IMR-90 (cell line): Measurements from ENCODE around the gene KRT6C. TPM values are rescaled to one million over a fixed set of nuclear protein-coding genes. Genes with fewer than 3 reads are reported as not detected.

Source experiments
- ATAC-seq: fragments of 200-7000 bp; cut with Tn5 transposase; 2 replicates; pipeline ENCODE4 v1.9.1; 2020; ENCODE audit warnings: low read depth, mild to moderate bottlenecking, moderate library complexity
- BruUV-seq: library from RNA; stranded (reverse); fragments of 400-500 nt; replicated peaks from 2 replicates; lab custom pipeline; 2021; lab: Mats Ljungman, UMichigan
- CTCF ChIA-PET: fragments of 300-600 bp; formaldehyde crosslinking; extraction: SDS; loops from one replicate; lab custom pipeline; 2021; ENCODE audit warnings: antibody characterized with exemption; lab: Yijun Ruan, JAX
- POLR2A ChIA-PET: fragments of 300-600 bp; sonication (Branson Sonifier 250); formaldehyde crosslinking; loops from one replicate; lab custom pipeline; 2022; ENCODE audit warnings: antibody characterized with exemption; ENCODE audit not compliant: unreplicated experiment; lab: Charles Lee
- DNase-seq: peaks from one replicate; pipeline ENCODE4 v3.0.0; 2013
- H2AFZ ChIP-seq: replicated peaks from 2 replicates; pipeline ENCODE3; 2013; ENCODE audit warnings: low read length, mild to moderate bottlenecking; ENCODE audit not compliant: poor library complexity
- H2AK5ac ChIP-seq: 2 replicates; pipeline ENCODE4 v1.6.1; 2013; ENCODE audit warnings: low read depth, low read length, inconsistent platforms
- H2AK9ac ChIP-seq: replicated peaks from 2 replicates; pipeline ENCODE3; 2013; ENCODE audit warnings: mild to moderate bottlenecking, low read depth, low read length, moderate library complexity; ENCODE audit not compliant: poor library complexity
- H2BK120ac ChIP-seq: 2 replicates; pipeline ENCODE4 v1.6.1; 2013; ENCODE audit warnings: low read depth, low read length, inconsistent platforms
- H2BK15ac ChIP-seq: 3 replicates; pipeline ENCODE4 v1.6.1; 2013; ENCODE audit warnings: low read depth, low read length, inconsistent platforms
- H2BK20ac ChIP-seq: 2 replicates; pipeline ENCODE4 v1.6.1; 2013; ENCODE audit warnings: low read depth, mild to moderate bottlenecking, inconsistent platforms, low read length, moderate library complexity
- H2BK5ac ChIP-seq: 2 replicates; pipeline ENCODE4 v1.6.1; 2013; ENCODE audit warnings: mild to moderate bottlenecking, low read depth, low read length, inconsistent platforms; ENCODE audit not compliant: poor library complexity, severe bottlenecking
- H3K14ac ChIP-seq: replicated peaks from 2 replicates; pipeline ENCODE4 v1.6.1; 2013; ENCODE audit warnings: low read depth, low read length, inconsistent platforms
- H3K18ac ChIP-seq: 2 replicates; pipeline ENCODE4 v1.6.1; 2013; ENCODE audit warnings: low read depth, low read length, control low read depth
- H3K23ac ChIP-seq: 2 replicates; pipeline ENCODE4 v1.6.1; 2013; ENCODE audit warnings: low read depth, low read length, inconsistent platforms
- H3K27ac ChIP-seq: 2 replicates; pipeline ENCODE4 v1.5.1; 2013; ENCODE audit warnings: mild to moderate bottlenecking, control low read depth, low read length; ENCODE audit not compliant: insufficient read depth
- H3K27me3 ChIP-seq: 2 replicates; pipeline ENCODE4 v1.6.1; 2013; ENCODE audit warnings: low read length; ENCODE audit not compliant: control insufficient read depth, insufficient read depth
- H3K36me3 ChIP-seq: 2 replicates; pipeline ENCODE4 v1.6.1; 2013; ENCODE audit warnings: low read length, mixed read lengths; ENCODE audit not compliant: control insufficient read depth, insufficient read depth
- H3K4ac ChIP-seq: 2 replicates; pipeline ENCODE4 v1.6.1; 2013; ENCODE audit warnings: low read depth, low read length, inconsistent platforms
- H3K4me1 ChIP-seq: 2 replicates; pipeline ENCODE4 v1.6.1; 2013; ENCODE audit warnings: low read length, mixed read lengths; ENCODE audit not compliant: control insufficient read depth, insufficient read depth
- H3K4me2 ChIP-seq: 2 replicates; pipeline ENCODE4 v1.6.1; 2013; ENCODE audit warnings: low read depth, mild to moderate bottlenecking, control low read depth, low read length, moderate library complexity
- H3K4me3 ChIP-seq: 2 replicates; pipeline ENCODE4 v1.5.1; 2013; ENCODE audit warnings: low read depth, mild to moderate bottlenecking, control low read depth, low read length, moderate library complexity; ENCODE audit not compliant: insufficient read depth
- H3K56ac ChIP-seq: 2 replicates; pipeline ENCODE4 v1.6.1; 2013; ENCODE audit warnings: low read length, inconsistent platforms; ENCODE audit not compliant: insufficient read depth; ENCODE audit errors: extremely low read depth
- H3K79me1 ChIP-seq, 2 experiments: 2 replicates each; pipeline ENCODE4 v1.6.1; 2013; ENCODE audit warnings: low read length in 2 of 2, inconsistent platforms in 1 of 2, low read depth in 1 of 2
- H3K9ac ChIP-seq: 2 replicates; pipeline ENCODE4 v1.6.1; 2013; ENCODE audit warnings: low read depth, low read length, control low read depth
- H3K9me1 ChIP-seq: 2 replicates; pipeline ENCODE4 v1.6.1; 2013; ENCODE audit warnings: low read length, inconsistent platforms; ENCODE audit not compliant: insufficient read depth
- H3K9me3 ChIP-seq: 2 replicates; pipeline ENCODE4 v1.6.1; 2013; ENCODE audit warnings: low read length; ENCODE audit not compliant: control insufficient read depth, insufficient read depth
- H4K20me1 ChIP-seq: 2 replicates; pipeline ENCODE4 v1.6.1; 2013; ENCODE audit warnings: low read length, inconsistent platforms; ENCODE audit not compliant: insufficient read depth
- H4K5ac ChIP-seq: 2 replicates; pipeline ENCODE4 v1.6.1; 2013; ENCODE audit warnings: mild to moderate bottlenecking, low read depth, low read length, control low read depth
- H4K8ac ChIP-seq, 2 experiments: 2 replicates each; pipeline ENCODE4 v1.6.1; 2013; ENCODE audit warnings: low read depth in 2 of 2, low read length in 2 of 2, control low read depth in 1 of 2, inconsistent platforms in 1 of 2
- H4K91ac ChIP-seq: 2 replicates; pipeline ENCODE4 v1.6.1; 2013; ENCODE audit warnings: low read depth, low read length, inconsistent platforms; ENCODE audit not compliant: insufficient read depth
- BHLHE40 ChIP-seq: fragments of 150-350 bp; IDR thresholded peaks from 2 replicates; pipeline ENCODE4 v1.6.1; 2016; ENCODE audit warnings: mild to moderate bottlenecking, low read depth, low read length
- CEBPB ChIP-seq: IDR thresholded peaks from 2 replicates; pipeline ENCODE4 v1.6.1; 2012; ENCODE audit warnings: low read depth, low read length, improper control_type of control experiment
- CHD1 ChIP-seq: IDR thresholded peaks from 2 replicates; pipeline ENCODE4 v1.6.1; 2012; ENCODE audit warnings: low read depth, low read length, improper control_type of control experiment
- CTCF ChIP-seq: conservative IDR thresholded peaks from 2 replicates; pipeline ENCODE4 v1.5.1; 2012; ENCODE audit warnings: mild to moderate bottlenecking, low read depth, low read length, improper control_type of control experiment
- ELK1 ChIP-seq: fragments of 150-350 bp; IDR thresholded peaks from 2 replicates; pipeline ENCODE4 v1.6.1; 2016; ENCODE audit warnings: low read depth, mild to moderate bottlenecking, low read length, moderate library complexity, borderline replicate concordance
- FOS ChIP-seq: fragments of 150-350 bp; IDR thresholded peaks from 2 replicates; pipeline ENCODE4 v1.6.1; 2016; ENCODE audit warnings: low read depth, low read length
- MAFK ChIP-seq: IDR thresholded peaks from 2 replicates; pipeline ENCODE4 v1.6.1; 2012; ENCODE audit warnings: low read depth, low read length, improper control_type of control experiment
- MAZ ChIP-seq: IDR thresholded peaks from 2 replicates; pipeline ENCODE4 v1.6.1; 2012; ENCODE audit warnings: low read depth, mild to moderate bottlenecking, low read length, improper control_type of control experiment, moderate library complexity, borderline replicate concordance
- MXI1 ChIP-seq: IDR thresholded peaks from 2 replicates; pipeline ENCODE4 v1.6.1; 2012; ENCODE audit warnings: low read depth, mild to moderate bottlenecking, low read length, moderate library complexity, borderline replicate concordance
- NFE2L2 ChIP-seq: fragments of 150-350 bp; IDR thresholded peaks from 2 replicates; pipeline ENCODE4 v1.6.1; 2016; ENCODE audit warnings: low read depth, mild to moderate bottlenecking, low read length
- POLR2A ChIP-seq: IDR thresholded peaks from 2 replicates; pipeline ENCODE4 v1.6.1; 2012; ENCODE audit warnings: mild to moderate bottlenecking, low read depth, low read length
- RAD21 ChIP-seq: IDR thresholded peaks from 2 replicates; pipeline ENCODE4 v1.6.1; 2012; ENCODE audit warnings: low read length, improper control_type of control experiment
- RCOR1 ChIP-seq: IDR thresholded peaks from 2 replicates; pipeline ENCODE4 v1.6.1; 2012; ENCODE audit warnings: mild to moderate bottlenecking, low read length, improper control_type of control experiment; ENCODE audit not compliant: insufficient replicate concordance
- RFX5 ChIP-seq: IDR thresholded peaks from 2 replicates; pipeline ENCODE4 v1.8.0; 2012; ENCODE audit warnings: low read depth, mild to moderate bottlenecking, low read length, moderate library complexity
- SMC3 ChIP-seq: fragments of 150-350 bp; IDR thresholded peaks from 2 replicates; pipeline ENCODE4 v1.6.1; 2016; ENCODE audit warnings: low read depth, mild to moderate bottlenecking, antibody characterized with exemption, low read length, moderate library complexity
- WGBS, 2 experiments: methylation state at CpG; one replicate each; pipeline versions ENCODE4 v1.1.5 to v1.1.7; 2013; ENCODE audit warnings: missing lambda C conversion rate in 2 of 2; ENCODE audit not compliant: insufficient read length in 1 of 2; ENCODE audit errors: extremely low coverage in 2 of 2; 5-methylcytosine and 5-hydroxymethylcytosine counted together
- dilution Hi-C: fragments of 300-500 bp; cut with HindIII; formaldehyde crosslinking; loops from one replicate; pipeline ENCODE4 v1.14.3; 2018; ENCODE audit warnings: low sequenced_read_pairs; ENCODE audit not compliant: unreplicated experiment
- in situ Hi-C: fragments of 300-500 bp; cut with MboI; formaldehyde crosslinking; loops from 3 replicates; pipeline ENCODE4 v1.14.3; 2019; ENCODE audit warnings: low sequenced_read_pairs, inconsistent platforms, mixed read lengths
- intact Hi-C: fragments of 100-400 bp; cut with micrococcal nuclease; formaldehyde crosslinking; loops from 2 replicates; pipeline ENCODE4 v1.10.0; 2022
- polyA plus RNA-seq, 3 experiments: library from polyadenylated mRNA; depleted of rRNA; stranded (reverse); fragments of >200 nt; gene quantifications; 2 replicates each; pipeline ENCODE4 v1.2.3, GENCODE V29; 2012; ENCODE audit warnings: low replicate concordance in 1 of 3
- total RNA-seq: library from RNA; depleted of rRNA; stranded (reverse); fragments of >200 nt; gene quantifications from 2 replicates; pipeline ENCODE4 v1.2.3, GENCODE V29; 2012
- TF ChIP-seq, protein P1 (sequence below): fragments of 150-350 bp; IDR thresholded peaks from 2 replicates; pipeline ENCODE4 v1.6.1; 2017; ENCODE audit warnings: mild to moderate bottlenecking, antibody characterized with exemption, low read length, low read depth

KRT6C gene
- total and polyA plus RNA-seq, 2 of the 4 experiments (the other 2 are of a cell fraction) = not detected

GRCh38 chr12:52434081-52434733 is 39.4 kb downstream of the KRT6C start, which contains the start of gene KRT75:
Gene KRT75, minus strand, starts transcription at chr12:52434371. Its CDS starts 67 bp downstream, at chr12:52434304.
- no peak within 1 kb of the TSS for H2BK5ac ChIP-seq
- H3K36me3 ChIP-seq = no peaks in the 10 kb centered on the region
- H4K5ac ChIP-seq = no peak within 1 kb of the TSS
- dilution Hi-C loops (no loop called here), intact Hi-C loops (no loop called here), in situ Hi-C loops (no loop called here)
- no peak within 1 kb of the TSS for H3K9ac ChIP-seq
- no peak within 1 kb of the TSS for H3K4me3 ChIP-seq
- no peak within 1 kb of the TSS for H3K4me2 ChIP-seq
- no peak within 1 kb of the TSS for H2AK9ac ChIP-seq
- H3K56ac ChIP-seq = no peak within 1 kb of the TSS
- WGBS, 2 experiments = 68% methylated on average over 4 of the region's 20 CpGs; no CpG with 5 or more reads in 1 of the 2 experiments
- no peak within 1 kb of the TSS for H3K4ac ChIP-seq
- no peaks in the 10 kb centered on the region for H3K9me3 ChIP-seq
- H3K9me1 ChIP-seq = no peaks in the 10 kb centered on the region
- no peaks in the 10 kb centered on the region for H4K20me1 ChIP-seq
- ChIA-PET POLR2A (no interaction called here), CTCF (no interaction called here)
- H2BK20ac ChIP-seq = no peak within 1 kb of the TSS
- H4K91ac ChIP-seq = no peak within 1 kb of the TSS
- H3K4me1 ChIP-seq = no peaks in the 10 kb centered on the region
- H2BK15ac ChIP-seq = no peak within 1 kb of the TSS
- no peak within 1 kb of the TSS for H3K18ac ChIP-seq
- ATAC-seq (no peak), DNase-seq (no peak)
- H3K14ac ChIP-seq = no peak within 1 kb of the TSS
- TF ChIP-seq MAFK (no peak), POLR2A (no peak), RFX5 (no peak), NFE2L2 (no peak), FOS (no peak), CTCF (no peak), MAZ (no peak), BHLHE40 (no peak), ELK1 (no peak), SMC3 (no peak), RAD21 (no peak), MXI1 (no peak), RCOR1 (no peak), CHD1 (no peak), CEBPB (no peak)
- TF ChIP-seq, protein P1, sequence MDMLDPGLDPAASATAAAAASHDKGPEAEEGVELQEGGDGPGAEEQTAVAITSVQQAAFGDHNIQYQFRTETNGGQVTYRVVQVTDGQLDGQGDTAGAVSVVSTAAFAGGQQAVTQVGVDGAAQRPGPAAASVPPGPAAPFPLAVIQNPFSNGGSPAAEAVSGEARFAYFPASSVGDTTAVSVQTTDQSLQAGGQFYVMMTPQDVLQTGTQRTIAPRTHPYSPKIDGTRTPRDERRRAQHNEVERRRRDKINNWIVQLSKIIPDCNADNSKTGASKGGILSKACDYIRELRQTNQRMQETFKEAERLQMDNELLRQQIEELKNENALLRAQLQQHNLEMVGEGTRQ = no peak
- peaks cover 27% of the 10 kb centered on the region for H3K27me3 ChIP-seq
- no TSS peak for BruUV-seq
- no peak within 1 kb of the TSS for H2AK5ac ChIP-seq
- H2AFZ ChIP-seq = no peak within 1 kb of the TSS
- no peak within 1 kb of the TSS for H3K23ac ChIP-seq
- H3K79me1 ChIP-seq = no peaks in the 10 kb centered on the region
- H2BK120ac ChIP-seq = no peak within 1 kb of the TSS
- H4K8ac ChIP-seq = no peak within 1 kb of the TSS
- no peak within 1 kb of the TSS for H3K27ac ChIP-seq
